Measurements from ENCODE around the gene PTK6.

DNA sequence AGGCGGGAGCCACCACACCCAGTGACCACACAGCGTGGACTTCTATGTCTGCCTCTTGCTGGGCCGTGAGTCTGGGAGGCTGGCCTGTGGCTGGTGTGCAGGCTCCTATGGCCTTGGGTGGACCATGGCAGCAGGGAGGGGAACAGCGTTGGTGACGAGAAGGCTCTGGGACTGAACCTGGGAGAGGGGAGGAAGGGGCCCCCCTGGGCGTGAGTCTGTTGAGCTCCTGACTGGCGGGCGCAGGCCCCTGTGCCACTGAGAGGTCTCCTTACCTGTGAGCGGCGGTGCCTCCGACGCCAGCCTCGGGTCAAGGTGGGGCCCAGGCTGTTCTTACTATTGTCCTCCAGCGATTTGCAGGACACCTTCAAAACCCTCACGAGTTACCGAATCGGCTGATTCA lies 49.6 kb upstream of the PTK6 start:
- TF ChIP-seq, protein P1, sequence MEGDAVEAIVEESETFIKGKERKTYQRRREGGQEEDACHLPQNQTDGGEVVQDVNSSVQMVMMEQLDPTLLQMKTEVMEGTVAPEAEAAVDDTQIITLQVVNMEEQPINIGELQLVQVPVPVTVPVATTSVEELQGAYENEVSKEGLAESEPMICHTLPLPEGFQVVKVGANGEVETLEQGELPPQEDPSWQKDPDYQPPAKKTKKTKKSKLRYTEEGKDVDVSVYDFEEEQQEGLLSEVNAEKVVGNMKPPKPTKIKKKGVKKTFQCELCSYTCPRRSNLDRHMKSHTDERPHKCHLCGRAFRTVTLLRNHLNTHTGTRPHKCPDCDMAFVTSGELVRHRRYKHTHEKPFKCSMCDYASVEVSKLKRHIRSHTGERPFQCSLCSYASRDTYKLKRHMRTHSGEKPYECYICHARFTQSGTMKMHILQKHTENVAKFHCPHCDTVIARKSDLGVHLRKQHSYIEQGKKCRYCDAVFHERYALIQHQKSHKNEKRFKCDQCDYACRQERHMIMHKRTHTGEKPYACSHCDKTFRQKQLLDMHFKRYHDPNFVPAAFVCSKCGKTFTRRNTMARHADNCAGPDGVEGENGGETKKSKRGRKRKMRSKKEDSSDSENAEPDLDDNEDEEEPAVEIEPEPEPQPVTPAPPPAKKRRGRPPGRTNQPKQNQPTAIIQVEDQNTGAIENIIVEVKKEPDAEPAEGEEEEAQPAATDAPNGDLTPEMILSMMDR (IDR thresholded peaks at IDR 0.05) = no peak
- TF ChIP-seq POLR2A (IDR thresholded peaks at IDR 0.05) = no peak
